GM12891 (cell line): ENCODE measurements around the gene PACS2.

Source experiments
- PAX5 ChIP-seq: IDR thresholded peaks from 2 replicates; pipeline ENCODE4 v1.6.1; 2011; ENCODE audit warnings: low read length, moderate library complexity, mild to moderate bottlenecking; ENCODE audit not compliant: insufficient read depth, severe bottlenecking
- POLR2A ChIP-seq: IDR thresholded peaks from 2 replicates; pipeline ENCODE4 v1.6.1; 2011; ENCODE audit warnings: low read depth, low read length, control low read depth
- POLR2AphosphoS5 ChIP-seq: IDR thresholded peaks from 2 replicates; pipeline ENCODE4 v1.6.1; 2011; ENCODE audit warnings: low read depth, low read length, control low read depth
- SPI1 ChIP-seq: IDR thresholded peaks from 2 replicates; pipeline ENCODE4 v1.6.1; 2011; ENCODE audit warnings: low read depth, low read length, control low read depth
- TAF1 ChIP-seq: IDR thresholded peaks from 2 replicates; pipeline ENCODE4 v1.6.1; 2011; ENCODE audit warnings: low read depth, low read length, control low read depth

DNA sequence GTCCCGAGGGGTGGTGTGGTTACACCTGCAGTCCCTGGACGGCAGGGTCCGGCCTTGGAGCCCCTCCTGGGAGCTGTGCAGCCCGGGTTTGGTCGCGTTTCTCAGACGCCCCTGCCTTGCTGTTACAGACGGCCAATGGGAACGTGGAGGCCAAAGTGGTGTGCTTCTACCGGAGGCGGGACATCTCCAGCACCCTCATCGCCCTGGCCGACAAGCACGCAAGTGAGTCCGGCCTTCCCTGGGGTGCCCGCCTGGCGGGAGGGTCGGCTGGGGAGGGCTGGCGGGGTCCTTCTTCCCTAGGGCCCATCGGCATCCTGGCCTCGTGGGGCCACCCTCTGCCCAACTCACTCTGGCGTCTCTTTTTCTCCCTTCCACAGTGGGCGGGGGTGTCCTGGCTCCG is 130.7 kb downstream of the PACS2 start:
- TF ChIP-seq POLR2A (no peak), TAF1 (no peak), POLR2AphosphoS5 (no peak), SPI1 (no peak), PAX5 (no peak)
